BJ (cell line): ENCODE measurements around the gene HSF2BP. TPM values are rescaled to one million over a fixed set of nuclear protein-coding genes. Genes with fewer than 3 reads are reported as not detected.
"Not testable (repeated sequence)": the region's sequence is repeated elsewhere in the genome, so short reads cannot be mapped to it uniquely, and the experiment has no call there.

Experiments used
- CTCF ChIA-PET: fragments of 350-600 bp; formaldehyde crosslinking; extraction: SDS; loops from one replicate; lab custom pipeline; 2021; ENCODE audit warnings: antibody characterized with exemption, inconsistent platforms; lab: Yijun Ruan, JAX
- POLR2A ChIA-PET: fragments of 300-600 bp; sonication (Branson Sonifier 250); formaldehyde crosslinking; extraction: SDS; loops from one replicate; lab custom pipeline; 2021; ENCODE audit warnings: antibody characterized with exemption; lab: Charles Lee
- DNase-seq: peaks from one replicate; pipeline ENCODE4 v3.0.0-alpha.2; 2011; ENCODE audit warnings: low read depth
- H3K27me3 ChIP-seq: 2 replicates; pipeline ENCODE4 v1.6.0; 2011; ENCODE audit warnings: low read length; ENCODE audit not compliant: control insufficient read depth, insufficient read depth
- H3K36me3 ChIP-seq: 2 replicates; pipeline ENCODE4 v1.5.1; 2011; ENCODE audit warnings: low read length; ENCODE audit not compliant: control insufficient read depth, insufficient read depth
- H3K4me3 ChIP-seq: 2 replicates; pipeline ENCODE4 v1.5.1; 2011; ENCODE audit warnings: low read depth, mild to moderate bottlenecking, control low read depth, low read length
- polyA plus RNA-seq: library from polyadenylated mRNA; depleted of rRNA; stranded (reverse); fragments of >200 nt; gene quantifications from 2 replicates; pipeline ENCODE4 v1.2.3, GENCODE V29; 2011

The HSF2BP gene
- polyA plus RNA-seq, 1 experiment, result 1.2 TPM

DNA sequence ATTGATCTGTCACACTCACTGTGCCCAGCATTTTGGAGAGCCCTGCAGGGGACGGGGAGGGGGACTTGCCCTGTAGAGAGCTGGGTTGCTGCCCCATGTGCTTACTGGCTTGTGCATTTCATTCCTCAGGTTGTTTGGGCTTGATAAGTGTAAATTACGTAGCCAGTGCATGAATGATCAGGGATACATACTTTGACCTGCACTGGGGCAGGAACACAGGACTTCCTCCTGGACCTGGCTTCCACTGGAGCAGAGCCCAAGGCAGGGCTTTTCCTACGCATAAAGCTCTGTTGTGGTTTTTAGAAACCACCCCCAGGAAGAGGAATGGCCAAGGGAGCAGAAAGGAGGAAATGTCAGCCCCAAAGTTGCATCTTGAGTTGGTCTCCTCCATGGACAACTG is 144.5 kb downstream of the HSF2BP start:
- H3K27me3 ChIP-seq, DNase-seq, CTCF ChIA-PET, H3K4me3 ChIP-seq, POLR2A ChIA-PET, H3K36me3 ChIP-seq: not testable (repeated sequence)

- H3K36me3 ChIP-seq, CTCF ChIA-PET, H3K4me3 ChIP-seq, H3K27me3 ChIP-seq, DNase-seq, POLR2A ChIA-PET: not testable (repeated sequence)
These were observed 146.3 kb downstream of the HSF2BP start for GRCh38 chr21:43513023-43513422.

GRCh38 chr21:43511209-43511608 is 148.1 kb downstream of the HSF2BP start:
- H3K36me3 ChIP-seq, H3K4me3 ChIP-seq, CTCF ChIA-PET, H3K27me3 ChIP-seq, POLR2A ChIA-PET, DNase-seq: not testable (repeated sequence)

- H3K36me3 ChIP-seq, CTCF ChIA-PET, DNase-seq, POLR2A ChIA-PET, H3K4me3 ChIP-seq, H3K27me3 ChIP-seq: not testable (repeated sequence)
These were observed 148.6 kb downstream of the HSF2BP start for GRCh38 chr21:43510669-43511068.

GRCh38 chr21:43503892-43504291 is 155.4 kb downstream of the HSF2BP start:
- POLR2A ChIA-PET, CTCF ChIA-PET, DNase-seq, H3K27me3 ChIP-seq, H3K4me3 ChIP-seq, H3K36me3 ChIP-seq: not testable (repeated sequence)

GRCh38 chr21:43503075-43503750 is 156.1 kb downstream of the HSF2BP start:
- H3K4me3 ChIP-seq, CTCF ChIA-PET, POLR2A ChIA-PET, H3K27me3 ChIP-seq, DNase-seq, H3K36me3 ChIP-seq: not testable (repeated sequence)

DNA sequence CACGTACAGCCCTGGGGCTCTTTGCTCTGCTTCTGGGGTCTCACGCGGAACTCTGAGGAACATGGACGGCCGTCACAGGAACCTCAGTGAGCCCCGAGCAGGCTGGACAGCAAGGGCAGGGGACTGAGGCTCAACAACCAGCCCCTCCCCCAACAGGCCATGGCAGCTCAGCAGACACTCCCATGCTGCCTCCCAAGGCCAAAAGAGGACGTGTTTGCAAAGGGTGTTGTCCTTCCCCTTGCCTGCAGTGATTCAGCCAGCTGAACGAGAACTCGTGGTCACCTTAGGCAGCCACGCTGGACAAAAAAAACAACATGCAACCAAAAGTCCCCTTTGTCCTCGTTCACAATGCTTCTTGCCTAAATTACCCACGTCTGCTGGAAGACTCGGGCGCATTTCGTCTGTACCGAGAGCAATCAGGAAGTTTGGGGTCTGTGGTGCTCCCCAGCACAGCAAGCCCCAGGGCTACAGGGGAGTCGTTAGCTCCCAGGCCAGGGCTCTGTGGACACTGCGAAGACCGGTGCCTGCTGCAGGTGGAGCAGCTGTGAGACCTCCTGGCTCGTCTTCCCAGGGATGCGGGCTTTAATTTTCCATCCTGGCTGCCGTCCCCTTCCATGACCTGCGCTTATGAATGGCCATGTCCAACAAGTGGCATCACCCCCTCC is 156.7 kb downstream of the HSF2BP start:
- POLR2A ChIA-PET, H3K4me3 ChIP-seq, H3K36me3 ChIP-seq, DNase-seq, H3K27me3 ChIP-seq, CTCF ChIA-PET: not testable (repeated sequence)

GRCh38 chr21:43498924-43499323 is 160.4 kb downstream of the HSF2BP start:
- DNase-seq, CTCF ChIA-PET, H3K27me3 ChIP-seq, H3K4me3 ChIP-seq, H3K36me3 ChIP-seq, POLR2A ChIA-PET: not testable (repeated sequence)

GRCh38 chr21:43498065-43498464 is 161.2 kb downstream of the HSF2BP start:
- H3K4me3 ChIP-seq, POLR2A ChIA-PET, DNase-seq, H3K27me3 ChIP-seq, CTCF ChIA-PET, H3K36me3 ChIP-seq: not testable (repeated sequence)

GRCh38 chr21:43494279-43495012 is 164.8 kb downstream of the HSF2BP start:
- H3K4me3 ChIP-seq, H3K36me3 ChIP-seq, DNase-seq, POLR2A ChIA-PET, H3K27me3 ChIP-seq, CTCF ChIA-PET: not testable (repeated sequence)

DNA sequence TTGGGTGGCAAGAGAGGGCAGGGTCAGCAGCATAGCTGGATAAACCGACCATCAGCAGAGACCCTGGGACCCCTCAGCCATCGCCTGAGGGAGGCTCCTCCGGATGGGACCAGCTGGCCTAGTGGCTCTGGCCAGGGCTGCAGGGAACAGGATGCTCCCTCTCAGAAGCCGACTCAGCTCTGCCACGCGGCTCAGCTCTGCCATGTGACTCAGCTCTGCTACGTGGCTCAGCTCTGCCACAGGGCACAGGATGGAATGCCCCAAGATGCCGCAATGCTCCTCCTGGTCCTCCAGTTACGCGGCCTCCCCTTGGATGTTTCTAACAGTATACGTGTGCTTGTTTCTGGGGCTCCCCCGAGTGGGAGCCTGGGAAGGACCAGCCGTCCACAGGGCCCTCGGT is 165.8 kb downstream of the HSF2BP start:
- DNase-seq, H3K36me3 ChIP-seq, CTCF ChIA-PET, H3K27me3 ChIP-seq, H3K4me3 ChIP-seq, POLR2A ChIA-PET: not testable (repeated sequence)

DNA sequence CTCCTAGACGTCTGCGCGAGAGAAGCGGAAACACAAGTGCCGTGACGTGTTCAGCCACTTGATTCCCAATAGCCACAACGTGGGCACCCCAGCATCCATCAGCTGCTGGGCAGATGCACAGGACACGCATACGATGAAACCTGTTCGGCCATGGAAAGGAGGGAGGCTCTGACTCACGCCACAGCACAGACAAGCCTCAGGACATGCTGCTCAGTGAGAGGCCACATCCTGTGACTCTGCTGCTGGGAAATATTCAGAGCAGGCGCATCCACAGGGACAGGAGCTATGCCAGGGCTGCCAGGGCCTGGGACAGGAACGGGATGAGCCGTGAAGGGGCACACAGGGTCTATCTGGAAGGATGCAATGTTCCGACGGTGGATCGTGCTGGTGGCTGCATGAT is 171.1 kb downstream of the HSF2BP start:
- DNase-seq, CTCF ChIA-PET, H3K36me3 ChIP-seq, H3K27me3 ChIP-seq, H3K4me3 ChIP-seq, POLR2A ChIA-PET: not testable (repeated sequence)

- H3K27me3 ChIP-seq, H3K36me3 ChIP-seq, DNase-seq, POLR2A ChIA-PET, CTCF ChIA-PET, H3K4me3 ChIP-seq: not testable (repeated sequence)
These were observed 173.2 kb downstream of the HSF2BP start for GRCh38 chr21:43486051-43486450.
